Left colon (tissue), 2 donors: Measurements from ENCODE around the gene ENOSF1. TPM values are rescaled to one million over a fixed set of nuclear protein-coding genes. Genes with fewer than 3 reads are reported as not detected.

ENCODE experiments used
- ATAC-seq: fragments of 200-7000 bp; cut with Tn5 transposase; one replicate; pipeline ENCODE4 v1.9.1; 2020; ENCODE audit warnings: mild to moderate bottlenecking, moderate library complexity
- DNase-seq, 2 donors: peaks; one replicate each; pipeline ENCODE4 v3.0.0-alpha.2; 2020
- intact Hi-C, 2 donors: fragments of 100-400 bp; cut with DNase I in 1 of 2; cut with micrococcal nuclease in 1 of 2; formaldehyde crosslinking; loops; one replicate each; pipeline versions ENCODE4 v1.11.2 to v1.14.0; 2022; cut with DNase I, micrococcal nuclease
- total RNA-seq, 2 donors: library from RNA; stranded (reverse); fragmentation: NEBNext Ultra II Directional; extraction: Animal tissue kit (Norgen Biotek cat#: 25700); gene quantifications; one replicate each; pipeline ENCODE4 v1.2.1, GENCODE V29; 2021
- donor health status: DM: no; HTN: no; CAD: no.
- donor health status: DM: yes; HTN: yes; CAD: no.

Gene ENOSF1
- total RNA-seq, 2 donors from 2014 or later = 66.3 to 92.0 TPM

- DNase-seq = no peak
- intact Hi-C loops = no loop called here
- no peak for ATAC-seq
These were observed 57.0 kb downstream of the ENOSF1 start for GRCh38 chr18:655445-655844.

GRCh38 chr18:654601-655000 lies 57.8 kb downstream of the ENOSF1 start:
- intact Hi-C loops = no loop called here
- DNase-seq (no peak), ATAC-seq (no peak)

- DNase-seq (no peak), ATAC-seq (no peak)
- intact Hi-C loops = no loop called here
These were observed 58.9 kb downstream of the ENOSF1 start for GRCh38 chr18:653512-653911.

GRCh38 chr18:652131-652530 lies 60.3 kb downstream of the ENOSF1 start:
- DNase-seq (no peak), ATAC-seq (no peak)
- intact Hi-C loops = no loop called here

- no peak for ATAC-seq
- no peak for DNase-seq
- intact Hi-C loops = no loop called here
These were observed 62.0 kb downstream of the ENOSF1 start for GRCh38 chr18:650428-650858.

GRCh38 chr18:649341-649740 lies 63.1 kb downstream of the ENOSF1 start:
- ATAC-seq = no peak
- no peak for DNase-seq
- intact Hi-C loops = no loop called here

GRCh38 chr18:647304-647703 lies 65.1 kb downstream of the ENOSF1 start:
- intact Hi-C loops = no loop called here
- no peak for ATAC-seq
- DNase-seq = no peak

- DNase-seq = no peak
- intact Hi-C loops = no loop called here
- ATAC-seq = no peak
These were observed 67.9 kb downstream of the ENOSF1 start for GRCh38 chr18:644395-645004.

- intact Hi-C loops = no loop called here
- no peak for DNase-seq
- no peak for ATAC-seq
These were observed 71.2 kb downstream of the ENOSF1 start for GRCh38 chr18:641224-641623.

GRCh38 chr18:635171-635570 lies 77.3 kb downstream of the ENOSF1 start:
- DNase-seq = no peak
- intact Hi-C loops = no loop called here
- ATAC-seq = no peak

GRCh38 chr18:634551-635045 lies 77.8 kb downstream of the ENOSF1 start:
- no peak for DNase-seq
- intact Hi-C loops = no loop called here
- no peak for ATAC-seq

GRCh38 chr18:631560-631959 lies 80.9 kb downstream of the ENOSF1 start:
- ATAC-seq = no peak
- intact Hi-C loops = no loop called here
- DNase-seq = no peak

GRCh38 chr18:629269-630150 lies 82.9 kb downstream of the ENOSF1 start:
- intact Hi-C loops = loop anchor here in 1 of 2 donors (10.0 kb wide), 1 partner anchor 205 kb away; no protein-coding TSS in a partner anchor
- DNase-seq = no peak
- ATAC-seq = no peak

- intact Hi-C loops = loop anchor here in 1 of 2 donors (10.0 kb wide), 1 partner anchor 208 kb away; no protein-coding TSS in a partner anchor
- DNase-seq = no peak
- no peak for ATAC-seq
These were observed 85.2 kb downstream of the ENOSF1 start for GRCh38 chr18:627231-627630.

- peak; percentile 86 for ATAC-seq
- intact Hi-C loops = loop anchor here in 1 of 2 donors (10.0 kb wide), 1 partner anchor 211 kb away; no protein-coding TSS in a partner anchor
- peak; percentile 53 to 80 for DNase-seq
These were observed 88.4 kb downstream of the ENOSF1 start for GRCh38 chr18:623761-624620.

GRCh38 chr18:622289-622688 lies 90.1 kb downstream of the ENOSF1 start:
- intact Hi-C loops = loop anchor here in 1 of 2 donors (10.0 kb wide), 1 partner anchor 213 kb away; no protein-coding TSS in a partner anchor
- no peak for ATAC-seq
- no peak for DNase-seq

- intact Hi-C loops = loop anchor here in 1 of 2 donors (10.0 kb wide), 1 partner anchor 213 kb away; no protein-coding TSS in a partner anchor
- ATAC-seq (no peak), DNase-seq (no peak)
These were observed 91.0 kb downstream of the ENOSF1 start for GRCh38 chr18:621291-622043.
